Non-pigmented ciliary epithelial cell (primary cell): Measurements from ENCODE around the gene KCNJ12.
"Not testable (repeated sequence)": the region's sequence is repeated elsewhere in the genome, so short reads cannot be mapped to it uniquely, and the experiment has no call there.

Experiments used
- DNase-seq: peaks from one replicate; pipeline ENCODE4 v3.0.0-alpha.2; 2010; ENCODE audit warnings: low read depth

The KCNJ12 gene

DNA sequence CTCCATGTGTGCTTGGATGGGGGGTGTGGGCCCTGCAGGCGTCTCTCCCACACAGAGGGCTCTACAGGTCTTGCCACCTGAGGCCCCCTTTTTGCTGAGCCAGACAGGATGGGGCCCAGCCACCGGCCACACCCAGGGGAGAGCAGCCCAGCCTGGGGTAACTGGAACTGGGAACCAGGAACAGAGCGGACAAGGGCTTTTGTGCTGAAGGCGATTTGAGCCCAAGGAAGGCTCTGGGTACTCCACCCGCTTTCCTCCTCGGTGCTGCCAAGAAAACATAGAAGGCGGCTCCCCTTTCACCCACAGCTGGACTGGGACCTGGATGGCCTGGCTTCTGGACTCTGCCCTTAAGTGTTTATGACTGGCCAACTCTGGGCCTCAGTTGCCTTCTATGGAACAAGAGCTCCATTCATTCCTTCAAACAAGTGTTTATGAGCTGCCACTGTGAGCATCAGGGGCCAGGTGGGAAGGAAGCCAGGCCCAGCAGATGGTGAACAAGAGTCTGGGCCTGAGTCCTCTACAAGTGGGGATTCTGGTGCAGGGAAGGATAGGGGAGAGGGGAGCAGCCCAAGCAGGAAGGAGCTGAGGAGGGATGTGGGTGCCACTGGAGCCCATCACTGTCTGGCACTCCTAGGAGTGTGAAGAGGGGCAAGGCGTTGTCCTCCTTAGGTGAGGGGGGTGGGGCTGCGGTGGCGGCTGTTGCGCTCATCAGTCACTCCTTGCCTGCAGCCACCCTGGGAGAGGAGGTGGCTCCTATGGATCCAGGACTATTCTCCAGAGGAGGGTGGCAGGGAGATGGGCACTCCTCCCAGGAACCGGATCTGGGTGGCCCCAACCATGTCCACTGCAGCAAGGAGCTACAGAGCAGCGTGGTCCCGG lies 46.4 kb downstream of the KCNJ12 start:
- not testable (repeated sequence) for DNase-seq

GRCh38 chr17:21423190-21423493 lies 47.0 kb downstream of the KCNJ12 start:
- not testable (repeated sequence) for DNase-seq

DNA sequence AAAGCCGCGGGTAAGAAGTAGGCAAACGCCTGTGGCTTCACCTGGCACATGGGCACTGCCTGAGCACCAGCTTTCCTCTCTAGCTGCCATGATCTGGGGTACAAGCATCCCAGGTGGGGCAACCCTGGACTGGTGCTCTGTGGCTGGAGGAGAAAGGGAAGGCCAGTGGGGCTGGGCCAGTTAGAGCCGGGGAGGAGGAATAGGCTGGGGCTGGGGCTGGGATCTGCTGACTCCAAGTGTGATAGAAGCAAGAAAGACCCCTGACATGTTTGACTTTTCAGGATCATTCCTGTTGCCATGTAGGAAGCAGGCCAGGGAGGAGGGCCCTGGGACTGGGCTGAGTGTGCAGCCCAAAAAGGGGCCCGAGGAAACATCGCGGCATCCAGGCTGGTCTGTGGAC lies 48.5 kb downstream of the KCNJ12 start:
- not testable (repeated sequence) for DNase-seq

DNA sequence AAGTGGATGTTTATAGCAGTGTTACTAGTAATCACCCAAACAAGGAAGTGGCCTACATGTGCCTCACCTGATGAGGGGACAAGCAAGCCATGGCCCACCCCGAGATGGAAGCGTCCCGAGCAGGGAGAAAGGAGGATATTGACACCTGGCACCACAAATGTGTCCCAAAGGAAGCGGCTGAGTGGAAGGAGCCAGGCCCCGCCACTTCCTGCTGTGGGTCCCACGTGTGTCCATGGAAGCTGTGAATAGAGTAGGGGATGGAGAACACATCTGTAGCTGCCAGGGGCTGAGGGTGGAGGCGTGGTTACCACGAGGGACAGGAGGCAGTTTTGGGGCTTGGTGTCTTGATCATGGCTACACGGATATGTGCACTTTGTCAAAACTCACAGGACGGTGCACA lies 49.2 kb downstream of the KCNJ12 start:
- DNase-seq, result no peak

GRCh38 chr17:21425736-21426135 lies 49.6 kb downstream of the KCNJ12 start:
- no peak for DNase-seq

DNA sequence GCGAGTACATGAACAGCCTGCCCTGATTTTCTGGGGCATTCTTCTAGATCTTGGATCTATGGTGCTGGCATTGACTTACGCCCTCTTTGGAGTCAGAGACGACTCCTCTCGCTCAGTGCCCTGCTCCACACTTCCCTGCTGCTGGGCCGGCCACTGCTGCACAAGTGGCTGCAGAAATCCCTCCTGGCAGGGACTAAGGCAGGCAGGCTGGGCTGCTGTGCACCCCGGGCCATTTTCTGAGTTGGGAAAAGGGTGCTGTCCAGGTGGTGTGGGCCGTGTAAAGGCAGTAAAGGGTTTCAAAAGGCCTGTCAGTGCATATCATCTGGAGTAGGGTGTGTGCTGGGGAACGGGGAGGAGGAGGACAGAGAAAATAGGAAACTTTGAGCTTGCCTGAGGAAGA lies 50.1 kb downstream of the KCNJ12 start:
- not testable (repeated sequence) for DNase-seq

- not testable (repeated sequence) for DNase-seq
Measured at GRCh38 chr17:21426876-21427275, 50.7 kb downstream of the KCNJ12 start.

- DNase-seq, result not testable (repeated sequence)
Measured at GRCh38 chr17:21427727-21428126, 51.6 kb downstream of the KCNJ12 start.

GRCh38 chr17:21428752-21429424 lies 52.7 kb downstream of the KCNJ12 start:
- not testable (repeated sequence) for DNase-seq

- DNase-seq, result not testable (repeated sequence)
Measured at GRCh38 chr17:21429921-21430628, 53.9 kb downstream of the KCNJ12 start.

- not testable (repeated sequence) for DNase-seq
Measured at GRCh38 chr17:21433971-21434370, 57.8 kb downstream of the KCNJ12 start.

- not testable (repeated sequence) for DNase-seq
Measured at GRCh38 chr17:21434976-21435375, 58.8 kb downstream of the KCNJ12 start.

DNA sequence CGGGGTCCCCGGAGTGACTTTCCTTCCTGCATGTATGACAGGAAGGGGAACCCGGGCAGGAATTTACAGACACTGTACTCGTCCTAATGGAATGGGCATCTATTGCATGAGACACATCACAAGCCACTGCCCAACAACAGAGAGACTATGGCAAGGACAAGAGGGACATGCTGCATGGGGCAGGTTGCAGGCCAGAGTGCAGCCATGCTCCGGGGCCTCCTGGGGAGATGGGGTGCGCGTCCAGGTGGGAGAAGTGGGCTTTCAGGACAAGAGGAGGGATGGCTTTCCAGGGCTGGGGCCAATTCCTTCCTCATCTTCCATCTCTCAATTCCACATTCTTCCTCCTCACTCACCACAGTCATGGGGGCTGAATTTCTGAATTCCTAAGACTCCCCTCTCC lies 60.3 kb downstream of the KCNJ12 start:
- DNase-seq, result not testable (repeated sequence)

DNA sequence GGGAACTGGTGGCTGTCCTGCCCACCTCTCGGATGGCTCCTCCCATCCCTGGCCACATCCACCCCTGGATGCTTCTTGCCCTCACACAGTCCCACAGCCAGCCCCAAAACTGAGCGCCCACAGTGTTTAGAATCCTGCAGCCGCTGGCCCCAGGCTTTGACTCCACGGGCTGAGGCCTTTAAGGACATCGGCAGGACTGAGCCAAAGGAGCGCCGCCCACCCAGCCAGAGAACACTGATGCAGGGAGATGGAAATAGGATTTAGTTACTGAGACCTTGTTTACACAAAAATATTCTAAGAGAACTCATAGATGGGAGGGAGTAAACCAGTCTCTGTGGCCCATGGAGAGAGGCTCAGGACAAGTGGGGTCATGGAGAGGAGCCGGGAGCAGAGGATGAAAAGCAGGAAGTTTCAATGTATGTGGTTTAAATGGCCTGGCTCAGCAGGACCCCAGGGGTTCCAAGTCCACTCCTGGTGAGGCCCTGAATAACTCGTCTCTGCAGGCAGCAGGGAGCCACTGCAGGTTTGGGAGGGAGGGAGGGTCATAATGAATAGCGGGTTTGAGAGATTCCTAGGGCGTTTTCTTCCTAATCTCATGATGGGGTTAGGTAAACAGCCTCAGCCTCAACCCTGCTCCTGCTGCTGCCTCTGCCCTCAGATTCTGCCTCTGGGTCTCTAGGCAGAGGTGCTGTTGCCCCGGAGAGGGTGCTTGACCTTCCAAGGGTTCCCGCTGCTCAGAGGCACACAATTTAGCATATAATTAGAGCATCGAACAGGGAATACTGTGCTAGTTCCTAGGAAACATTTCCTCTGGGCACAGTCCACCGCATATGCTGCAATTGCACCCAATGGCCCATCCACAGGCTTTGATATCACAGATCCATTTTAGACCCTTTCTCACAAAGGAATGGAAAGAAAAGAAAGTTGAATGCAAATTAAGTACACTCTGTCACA lies 61.0 kb downstream of the KCNJ12 start:
- not testable (repeated sequence) for DNase-seq

DNA sequence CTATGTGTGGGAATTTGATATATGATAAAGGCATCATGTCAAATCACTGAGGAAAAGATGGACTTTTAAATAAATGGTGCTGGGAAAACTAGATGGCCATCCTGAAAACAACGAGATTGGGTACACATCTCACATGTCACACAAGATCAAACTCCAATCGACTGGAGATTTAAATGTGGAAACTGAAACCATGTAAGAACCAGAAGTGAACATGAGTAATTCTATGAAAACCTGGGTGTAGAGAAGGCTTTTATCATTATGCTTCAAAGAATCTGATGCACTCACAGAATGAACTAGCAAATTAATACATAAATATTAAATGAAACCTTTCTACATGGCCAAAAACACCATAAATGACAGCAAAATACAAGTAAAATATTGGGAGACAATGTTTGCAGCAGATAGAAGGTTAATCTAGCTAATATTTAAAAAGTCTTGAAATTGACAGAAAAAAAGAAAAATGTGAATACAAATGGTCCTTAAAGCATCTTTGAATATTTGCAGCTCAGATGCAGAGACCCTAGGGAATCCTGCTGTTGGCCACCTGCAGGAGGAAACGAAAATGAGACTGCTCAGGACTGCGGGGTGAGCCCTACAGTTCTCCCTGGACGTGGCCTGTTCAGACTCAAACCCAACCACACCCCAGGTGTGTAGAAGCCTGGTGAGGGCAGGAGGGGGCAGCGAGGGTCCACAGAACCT lies 62.3 kb downstream of the KCNJ12 start:
- DNase-seq, result not testable (repeated sequence)

- DNase-seq, result not testable (repeated sequence)
Measured at GRCh38 chr17:21439015-21439336, 62.8 kb downstream of the KCNJ12 start.

DNA sequence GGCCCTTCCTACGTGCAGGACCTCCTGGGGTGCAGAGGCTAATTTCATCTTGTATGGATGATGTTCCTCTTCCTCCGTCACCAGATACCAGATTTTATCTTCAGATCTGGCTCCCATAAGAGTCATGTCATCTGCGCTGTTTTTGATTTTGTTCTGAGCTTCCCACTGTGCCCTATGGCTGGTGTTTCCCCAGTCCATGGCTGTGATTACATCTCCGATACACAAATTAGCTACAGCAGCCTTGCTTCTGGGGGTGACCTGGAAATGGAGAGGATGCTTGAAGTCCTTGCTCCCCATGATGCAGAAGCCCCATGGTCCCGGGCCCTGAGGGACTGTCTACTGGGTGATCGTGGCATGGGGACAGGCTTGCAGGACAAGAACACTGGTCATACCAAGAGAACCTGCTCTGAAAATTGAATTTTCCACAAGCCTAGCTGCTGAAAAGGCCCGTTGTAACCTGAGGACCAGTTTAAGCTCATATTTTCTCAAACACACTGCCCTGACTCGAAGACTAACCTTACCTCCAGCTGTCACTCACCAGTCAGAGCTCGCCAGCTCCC lies 69.0 kb downstream of the KCNJ12 start:
- no peak for DNase-seq

DNA sequence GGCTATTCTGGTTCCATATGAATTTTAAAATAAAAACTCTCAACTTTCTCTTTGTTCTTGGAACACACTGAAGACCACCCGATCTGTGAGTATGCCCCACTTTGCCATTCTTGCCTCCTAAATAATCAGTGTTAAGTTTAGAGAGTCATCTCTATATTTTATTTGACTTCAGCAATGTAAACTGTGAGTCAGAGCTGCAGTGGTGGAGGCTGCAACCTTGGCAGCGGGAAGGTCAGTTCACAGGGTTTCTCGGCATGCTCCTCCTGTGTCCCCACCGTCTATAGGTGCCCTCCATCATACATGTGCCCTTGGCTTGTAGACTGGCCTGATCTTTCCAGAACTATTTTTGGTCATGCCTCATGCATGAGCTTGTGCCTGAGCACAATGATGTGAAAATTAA lies 71.4 kb downstream of the KCNJ12 start:
- DNase-seq, result not testable (repeated sequence)

GRCh38 chr17:21449891-21450290 lies 73.7 kb downstream of the KCNJ12 start:
- not testable (repeated sequence) for DNase-seq

DNA sequence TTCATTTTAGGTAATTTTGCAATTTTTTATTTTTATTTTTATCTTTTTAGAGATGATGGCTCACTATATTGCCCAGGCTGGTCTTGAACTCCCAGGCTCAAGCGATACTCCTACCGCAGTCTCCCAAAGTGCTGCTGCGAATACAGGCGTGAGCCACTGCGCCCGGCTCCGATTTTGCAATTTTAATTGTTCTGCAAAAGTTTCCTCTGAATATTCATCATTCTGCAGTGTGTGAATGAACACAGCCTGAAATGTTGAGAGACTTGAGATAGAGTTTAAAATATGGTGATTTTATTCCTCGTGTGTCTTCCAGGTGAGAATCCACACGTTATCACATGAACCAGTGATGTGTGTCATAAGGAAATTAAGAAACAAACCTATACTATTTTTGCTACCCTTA lies 75.8 kb downstream of the KCNJ12 start:
- no peak for DNase-seq
